Peyer's patch (tissue), 4 donors: ENCODE measurements around the gene MAP3K19.

Experiments used
- POLR2A ChIP-seq, 2 donors: fragments of 450-650 bp; IDR thresholded peaks; one replicate each; pipeline ENCODE4 v1.5.1; 2017; ENCODE audit warnings: antibody characterized with exemption in 2 of 2, mild to moderate bottlenecking in 2 of 2, moderate library complexity in 2 of 2
- TF ChIP-seq, protein P1 (sequence below), 6 experiments: fragments of 450-650 bp in 4 of 6; fragments of 200-600 bp in 2 of 6; sonication (generic) in 1 of 6; IDR thresholded peaks; one replicate each; pipeline ENCODE4 v1.5.1; 2017 to 2019; ENCODE audit warnings: antibody characterized with exemption in 6 of 6, mild to moderate bottlenecking in 3 of 6, moderate library complexity in 1 of 6

DNA sequence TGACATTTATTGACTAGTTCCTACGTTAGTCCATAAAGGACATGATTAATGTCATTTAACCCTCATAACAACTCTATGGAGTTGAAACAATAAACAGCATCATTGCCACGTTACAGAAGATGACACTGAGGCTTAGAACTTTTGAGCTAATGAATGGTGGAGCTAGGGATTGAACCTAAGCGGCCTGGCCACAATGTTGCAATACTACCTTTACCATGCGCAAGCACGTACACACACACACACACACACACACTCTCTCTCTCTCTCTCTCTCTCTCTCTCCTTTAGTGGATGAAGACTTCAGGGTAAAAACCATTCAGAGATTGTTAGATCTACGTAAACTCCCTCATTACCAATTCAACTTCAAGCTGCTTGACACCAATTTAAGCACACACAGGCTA is 875 bp upstream of the MAP3K19 start:
- TF ChIP-seq, protein P1, sequence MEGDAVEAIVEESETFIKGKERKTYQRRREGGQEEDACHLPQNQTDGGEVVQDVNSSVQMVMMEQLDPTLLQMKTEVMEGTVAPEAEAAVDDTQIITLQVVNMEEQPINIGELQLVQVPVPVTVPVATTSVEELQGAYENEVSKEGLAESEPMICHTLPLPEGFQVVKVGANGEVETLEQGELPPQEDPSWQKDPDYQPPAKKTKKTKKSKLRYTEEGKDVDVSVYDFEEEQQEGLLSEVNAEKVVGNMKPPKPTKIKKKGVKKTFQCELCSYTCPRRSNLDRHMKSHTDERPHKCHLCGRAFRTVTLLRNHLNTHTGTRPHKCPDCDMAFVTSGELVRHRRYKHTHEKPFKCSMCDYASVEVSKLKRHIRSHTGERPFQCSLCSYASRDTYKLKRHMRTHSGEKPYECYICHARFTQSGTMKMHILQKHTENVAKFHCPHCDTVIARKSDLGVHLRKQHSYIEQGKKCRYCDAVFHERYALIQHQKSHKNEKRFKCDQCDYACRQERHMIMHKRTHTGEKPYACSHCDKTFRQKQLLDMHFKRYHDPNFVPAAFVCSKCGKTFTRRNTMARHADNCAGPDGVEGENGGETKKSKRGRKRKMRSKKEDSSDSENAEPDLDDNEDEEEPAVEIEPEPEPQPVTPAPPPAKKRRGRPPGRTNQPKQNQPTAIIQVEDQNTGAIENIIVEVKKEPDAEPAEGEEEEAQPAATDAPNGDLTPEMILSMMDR (IDR thresholded peaks at IDR 0.05) = no peak
- TF ChIP-seq POLR2A (IDR thresholded peaks at IDR 0.05) = no peak
